K562 (cell line): ENCODE results near the gene SYT1. TPM values are rescaled to one million over a fixed set of nuclear protein-coding genes. Genes with fewer than 3 reads are reported as not detected.

Experiments
- ATAC-seq: fragments of 200-7000 bp; cut with Tn5 transposase; 3 replicates; pipeline ENCODE4 v1.9.1; 2020; ENCODE audit warnings: moderate library complexity
- BruUV-seq: library from RNA; stranded (reverse); fragments of 400-500 nt; replicated peaks from 2 replicates; lab custom pipeline; 2021; lab: Mats Ljungman, UMichigan
- CTCF ChIA-PET: fragments of 300-600 bp; formaldehyde crosslinking; extraction: SDS; loops from one replicate; lab custom pipeline; 2021; ENCODE audit warnings: low intra/inter-chr PET ratio; lab: Yijun Ruan, JAX
- POLR2A ChIA-PET: fragments of 300-600, 350-650 bp; sonication (Branson Sonifier 250); formaldehyde crosslinking; extraction: SDS; loops from one replicate; lab custom pipeline; 2021; ENCODE audit warnings: antibody characterized with exemption, inconsistent platforms; lab: Yijun Ruan, JAX
- DNase-seq, 4 experiments: peaks; one replicate each; pipeline versions ENCODE4 v3.0.0 to v3.0.0-alpha.2; 2011 to 2018; ENCODE audit warnings: low spot score in 3 of 4, mixed read lengths in 3 of 4; ENCODE audit errors: extremely low read depth in 1 of 4
- FAIRE-seq: peaks from 2 replicates; lab custom pipeline; 2011; peaks lifted over from hg19 to GRCh38; lab: Jason Lieb, UNC
- H2AFZ ChIP-seq: 2 replicates; pipeline ENCODE4 v1.6.0; 2011; ENCODE audit warnings: low read depth, low read length, control low read depth, inconsistent platforms
- H3K27ac ChIP-seq: fragments of 200-600 bp; 3 replicates; pipeline ENCODE4 v1.8.0; 2011; ENCODE audit warnings: low read depth, mild to moderate bottlenecking, control low read depth, inconsistent platforms, low read length, moderate library complexity, mixed read lengths; ENCODE audit errors: extremely low read depth
- H3K27me3 ChIP-seq, 2 experiments: fragments of 300-600 bp in 1 of 2; 2 replicates in 1 of 2; 3 replicates in 1 of 2; pipeline versions ENCODE4 v1.6.0 to v1.8.0; 2011; ENCODE audit warnings: inconsistent platforms in 2 of 2, low read length in 2 of 2, mild to moderate bottlenecking in 1 of 2, mixed read lengths in 1 of 2, moderate library complexity in 1 of 2; ENCODE audit not compliant: control insufficient read depth in 2 of 2, insufficient read depth in 2 of 2
- H3K36me3 ChIP-seq: fragments of 300-600 bp; 3 replicates; pipeline ENCODE4 v1.8.0; 2011; ENCODE audit warnings: mild to moderate bottlenecking, low read length, inconsistent platforms; ENCODE audit not compliant: control insufficient read depth, insufficient read depth
- H3K4me1 ChIP-seq, 2 experiments: fragments of 200-600 bp in 1 of 2; replicated peaks in 1 of 2; 2 replicates in 1 of 2; 3 replicates in 1 of 2; pipeline versions ENCODE4 v1.5.1 to v1.8.0; 2011; ENCODE audit warnings: inconsistent platforms in 2 of 2, low read length in 2 of 2, mild to moderate bottlenecking in 1 of 2, mixed read lengths in 1 of 2, moderate library complexity in 1 of 2; ENCODE audit not compliant: control insufficient read depth in 2 of 2, insufficient read depth in 2 of 2
- H3K4me2 ChIP-seq: 2 replicates; pipeline ENCODE4 v1.6.1; 2011; ENCODE audit warnings: low read length, control low read depth, inconsistent platforms, mixed read lengths; ENCODE audit not compliant: insufficient read depth
- H3K4me3 ChIP-seq: fragments of 200-600 bp; sonication (generic), shearing (Covaris generic); 2 replicates; pipeline ENCODE4 v1.5.1; 2016; ENCODE audit warnings: control low read depth, inconsistent platforms
- H3K79me2 ChIP-seq: fragments of 200-600 bp; 3 replicates; pipeline ENCODE4 v1.8.0; 2011; ENCODE audit warnings: low read length, inconsistent platforms; ENCODE audit not compliant: control insufficient read depth, insufficient read depth
- H3K9ac ChIP-seq, 2 experiments: 2 replicates each; pipeline versions ENCODE4 v1.6.0 to v1.6.1; 2011; ENCODE audit warnings: low read depth in 2 of 2, low read length in 2 of 2, control low read depth in 1 of 2, inconsistent platforms in 1 of 2, mild to moderate bottlenecking in 1 of 2, mixed read lengths in 1 of 2; ENCODE audit not compliant: insufficient read depth in 1 of 2
- H3K9me1 ChIP-seq: one replicate; pipeline ENCODE4 v1.6.0; 2011; ENCODE audit warnings: inconsistent platforms, mild to moderate bottlenecking, low read length, moderate library complexity; ENCODE audit not compliant: control insufficient read depth, insufficient read depth
- H3K9me3 ChIP-seq: replicated peaks from 2 replicates; pipeline ENCODE4 v1.5.1; 2011; ENCODE audit warnings: low read depth, low read length, inconsistent platforms; ENCODE audit not compliant: control insufficient read depth, insufficient read depth
- H4K20me1 ChIP-seq: replicated peaks from 2 replicates; pipeline ENCODE4 v1.6.1; 2011; ENCODE audit warnings: low read length, inconsistent platforms, mixed read lengths; ENCODE audit not compliant: control insufficient read depth, insufficient read depth
- ADNP ChIP-seq: fragments of 200-800 bp; sonication (Bioruptor generic); IDR thresholded peaks from 2 replicates; pipeline ENCODE4 v1.6.1; 2016; ENCODE audit warnings: missing genetic modification characterization, missing compliant biosample characterization
- ARID2 ChIP-seq: fragments of 450-650 bp; IDR thresholded peaks from 2 replicates; pipeline ENCODE4 v1.6.1; 2017; ENCODE audit warnings: antibody characterized with exemption, mild to moderate bottlenecking
- E2F4 ChIP-seq: sonication (generic); formaldehyde crosslinking; IDR thresholded peaks from 2 replicates; pipeline ENCODE4 v1.8.0; 2022; ENCODE audit warnings: mild to moderate bottlenecking, low read depth, missing genetic modification reagents
- E4F1 ChIP-seq: fragments of 250-450 bp; sonication (Bioruptor Pico); IDR thresholded peaks from 2 replicates; pipeline ENCODE4 v1.5.0; 2021; ENCODE audit warnings: mild to moderate bottlenecking, borderline replicate concordance
- ELF2 ChIP-seq: fragments of 250-450 bp; sonication (Bioruptor Pico); IDR thresholded peaks from 2 replicates; pipeline ENCODE4 v1.5.0; 2021; ENCODE audit warnings: mild to moderate bottlenecking
- HMG20A ChIP-seq: fragments of 450-650 bp; formaldehyde crosslinking; conservative IDR thresholded peaks from 2 replicates; pipeline ENCODE4 v1.4.0; 2020; ENCODE audit warnings: mild to moderate bottlenecking, mixed read lengths
- KDM4B ChIP-seq, 2 experiments: fragments of 450-650 bp in 1 of 2; sonication (generic) in 1 of 2; IDR thresholded peaks; 2 replicates each; pipeline ENCODE4 v1.6.1; 2016 to 2017; ENCODE audit warnings: borderline replicate concordance in 2 of 2, antibody characterized with exemption in 1 of 2, low read depth in 1 of 2, mild to moderate bottlenecking in 1 of 2
- MCM2 ChIP-seq: fragments of 450-650 bp; IDR thresholded peaks from 2 replicates; pipeline ENCODE4 v1.6.1; 2017; ENCODE audit warnings: low read depth, mild to moderate bottlenecking
- NR2C1 ChIP-seq, 2 experiments: fragments of 450-650 bp; IDR thresholded peaks; 2 replicates each; pipeline ENCODE4 v1.6.1; 2017; ENCODE audit warnings: mild to moderate bottlenecking in 2 of 2, antibody characterized with exemption in 1 of 2, inconsistent platforms in 1 of 2, missing compliant biosample characterization in 1 of 2, missing genetic modification characterization in 1 of 2
- OTX1 ChIP-seq: fragments of 450-650 bp; formaldehyde crosslinking; IDR thresholded peaks from 2 replicates; pipeline ENCODE4 v1.4.0; 2022; ENCODE audit warnings: mild to moderate bottlenecking
- PHF20 ChIP-seq: fragments of 450-650 bp; IDR thresholded peaks from 2 replicates; pipeline ENCODE4 v1.6.1; 2018; ENCODE audit not compliant: partially characterized antibody
- RFX1 ChIP-seq: fragments of 450-650 bp; IDR thresholded peaks from 2 replicates; pipeline ENCODE4 v1.6.1; 2016; ENCODE audit warnings: mild to moderate bottlenecking, moderate library complexity
- RNF219 ChIP-seq: fragments of 250-450 bp; sonication (Bioruptor Pico); IDR thresholded peaks from 2 replicates; pipeline ENCODE4 v1.5.0; 2022; ENCODE audit warnings: mild to moderate bottlenecking
- SMC3 ChIP-seq: conservative IDR thresholded peaks from 2 replicates; pipeline ENCODE4 v1.6.1; 2011; ENCODE audit warnings: low read depth, low read length, improper control_type of control experiment; ENCODE audit not compliant: insufficient read depth
- ZNF584 ChIP-seq: fragments of 200-800 bp; sonication (Bioruptor generic); IDR thresholded peaks from 2 replicates; pipeline ENCODE4 v1.6.1; 2016; ENCODE audit warnings: low read depth, mild to moderate bottlenecking, missing genetic modification characterization, missing compliant biosample characterization
- WGBS: fragments of 100-300 bp; shearing (Covaris generic); methylation state at CpG from one replicate; pipeline ENCODE4 v1.1.6; 2016; ENCODE audit warnings: low coverage, mixed read lengths; ENCODE audit not compliant: insufficient coverage; ENCODE audit errors: missing lambda C conversion rate; 5-methylcytosine and 5-hydroxymethylcytosine counted together
- in situ Hi-C: fragments of 300-500 bp; cut with MboI; formaldehyde crosslinking; loops from 4 replicates; pipeline ENCODE4 v1.15.0; 2018; ENCODE audit warnings: inconsistent platforms, mixed read lengths
- intact Hi-C: fragments of 100-400 bp; cut with micrococcal nuclease; formaldehyde crosslinking; loops from 2 replicates; pipeline ENCODE4 v1.14.2; 2022
- polyA plus RNA-seq, 8 experiments: library from polyadenylated mRNA; depleted of rRNA in 4 of 8; stranded (reverse) in 5 of 8; unstranded in 3 of 8; fragments of >200 nt; fragmentation: Nextera tagmentation in 2 of 8; fragmentation: Illumina TruSeq in 1 of 8; extraction: Ambion mirVana in 2 of 8; extraction: Trizol in 1 of 8; gene quantifications; 2 replicates each; pipeline versions ENCODE4 v1.2.1 to v1.2.3, GENCODE V29; 2011 to 2014; ENCODE audit warnings: inconsistent platforms in 1 of 8, missing spikeins in 1 of 8
- total RNA-seq, 7 experiments: library from RNA; depleted of rRNA in 6 of 7; stranded (reverse); fragments of >200 nt in 6 of 7; fragmentation: Illumina TruSeq in 2 of 7; extraction: Trizol in 2 of 7; gene quantifications; 2 replicates each; pipeline versions ENCODE4 v1.2.1 to v1.2.3, GENCODE V29; 2011 to 2021; ENCODE audit warnings: low replicate concordance in 1 of 7

The SYT1 gene
- total and polyA plus RNA-seq, 9 of the 15 experiments (the other 6 are each of a cell fraction or from before 2014, with no cell fraction given) = 0.03 to 0.13 (median 0.07) TPM; not detected in 4

GRCh38 chr12:79053394-79053793 is 188.8 kb downstream of the SYT1 start:
- Histone ChIP-seq H3K79me2 (no peaks in the 10 kb centered on the region), H2AFZ (no peak overlapping the region), H3K9ac (no peak overlapping the region), H3K9me1 (no peaks in the 10 kb centered on the region), H3K4me2 (no peak overlapping the region), H3K9me3 (no peaks in the 10 kb centered on the region), H3K36me3 (no peaks in the 10 kb centered on the region), H3K4me3 (no peak overlapping the region), H3K27me3 (no peaks in the 10 kb centered on the region), H3K27ac (no peak overlapping the region), H3K4me1 (no peaks in the 10 kb centered on the region), H4K20me1 (no peaks in the 10 kb centered on the region)
- no TSS peak for BruUV-seq
- 22% methylated on average over 3 of the region's 3 CpGs for WGBS
- in situ Hi-C loops = no loop called here
- DNase-seq (no peak), FAIRE-seq (no peak), ATAC-seq (no peak)
- ChIA-PET POLR2A (no interaction called here), CTCF (no interaction called here)
- intact Hi-C loops = no loop called here
- TF ChIP-seq E2F4 (no peak), RNF219 (no peak), RFX1 (no peak), MCM2 (no peak), ZNF584 (no peak), ADNP (tag) (no peak), OTX1 (CRISPR knock-in tag) (no peak), PHF20 (no peak), SMC3 (no peak), KDM4B (IDR thresholded peaks at IDR 0.05; ENCODE audit: borderline replicate concordance in 2 of 2, low read depth in 1 of 2) (no peak), HMG20A (CRISPR knock-in tag) (no peak), NR2C1 (IDR thresholded peaks at IDR 0.05) (no peak), NR2C1 (tag; IDR thresholded peaks at IDR 0.05) (no peak), ARID2 (no peak), ELF2 (CRISPR knock-in tag) (no peak), E4F1 (CRISPR knock-in tag) (no peak)
